HepG2 (cell line): ENCODE results near the gene PTGR1. TPM values are rescaled to one million over a fixed set of nuclear protein-coding genes. Genes with fewer than 3 reads are reported as not detected.

Experiments
- BRF2 ChIP-seq: sonication (generic); formaldehyde crosslinking; IDR thresholded peaks from 2 replicates; pipeline ENCODE4 v1.8.1; 2022; ENCODE audit warnings: mild to moderate bottlenecking, missing genetic modification reagents
- CCAR2 ChIP-seq: fragments of 200-400 bp; formaldehyde crosslinking; optimal IDR thresholded peaks from 2 replicates; pipeline ENCODE3; 2018; ENCODE audit warnings: low read depth, mild to moderate bottlenecking, low read length, moderate library complexity
- DRAP1 ChIP-seq: IDR thresholded peaks from 2 replicates; pipeline ENCODE4 v1.6.1; 2016; ENCODE audit warnings: missing genetic modification reagents, missing compliant biosample characterization
- KDM5B ChIP-seq: sonication (generic); formaldehyde crosslinking; IDR thresholded peaks from 2 replicates; pipeline ENCODE4 v1.4.0; 2020; ENCODE audit warnings: missing genetic modification reagents, mild to moderate bottlenecking, borderline replicate concordance
- KLF16 ChIP-seq, 2 experiments: sonication (generic) in 1 of 2; formaldehyde crosslinking in 1 of 2; IDR thresholded peaks; 2 replicates each; pipeline versions ENCODE4 v1.6.1 to v1.8.0; 2016 to 2023; ENCODE audit warnings: missing genetic modification reagents in 2 of 2, missing compliant biosample characterization in 1 of 2
- MAF1 ChIP-seq: sonication (generic); formaldehyde crosslinking; IDR thresholded peaks from 2 replicates; pipeline ENCODE4 v1.5.0; 2020; ENCODE audit warnings: missing genetic modification reagents, borderline replicate concordance
- MIXL1 ChIP-seq: IDR thresholded peaks from 2 replicates; pipeline ENCODE4 v1.6.1; 2016
- NCOA1 ChIP-seq: sonication (generic); formaldehyde crosslinking; IDR thresholded peaks from 2 replicates; pipeline ENCODE4 v1.9.0; 2021; ENCODE audit warnings: missing genetic modification reagents
- NCOA5 ChIP-seq: sonication (generic); formaldehyde crosslinking; IDR thresholded peaks from 2 replicates; pipeline ENCODE4 v1.4.0; 2020; ENCODE audit warnings: missing genetic modification reagents
- PAF1 ChIP-seq: IDR thresholded peaks from 2 replicates; pipeline ENCODE4 v1.6.1; 2016; ENCODE audit warnings: missing genetic modification reagents, missing compliant biosample characterization
- PATZ1 ChIP-seq: sonication (generic); formaldehyde crosslinking; IDR thresholded peaks from 2 replicates; pipeline ENCODE4 v1.4.0; 2020; ENCODE audit warnings: missing genetic modification reagents
- PHF21A ChIP-seq: sonication (generic); formaldehyde crosslinking; IDR thresholded peaks from 2 replicates; pipeline ENCODE4 v1.5.0; 2020; ENCODE audit warnings: mild to moderate bottlenecking, missing genetic modification reagents
- PPARG ChIP-seq: conservative IDR thresholded peaks from 2 replicates; pipeline ENCODE4 v1.6.1; 2016; ENCODE audit warnings: missing biosample characterization, missing genetic modification reagents
- REST ChIP-seq, 2 experiments: IDR thresholded peaks; 2 replicates each; pipeline ENCODE4 v1.6.1; 2011 to 2012; ENCODE audit warnings: low read length in 2 of 2, borderline replicate concordance in 1 of 2, low read depth in 1 of 2, mild to moderate bottlenecking in 1 of 2, moderate library complexity in 1 of 2
- SATB2 ChIP-seq: sonication (generic); formaldehyde crosslinking; IDR thresholded peaks from 2 replicates; pipeline ENCODE4 v1.5.0; 2020; ENCODE audit warnings: missing genetic modification reagents
- SKI ChIP-seq: fragments of 450-650 bp; IDR thresholded peaks from one replicate; pipeline ENCODE4 v1.6.1; 2018; ENCODE audit warnings: mild to moderate bottlenecking; ENCODE audit not compliant: partially characterized antibody
- U2AF2 ChIP-seq: fragments of 200-400 bp; formaldehyde crosslinking; IDR thresholded peaks from 2 replicates; pipeline ENCODE4 v1.6.1; 2017; ENCODE audit warnings: low read depth, mild to moderate bottlenecking, low read length
- ZNF383 ChIP-seq: sonication (generic); formaldehyde crosslinking; IDR thresholded peaks from 2 replicates; pipeline ENCODE4 v1.4.0; 2020; ENCODE audit warnings: missing genetic modification reagents, mild to moderate bottlenecking, borderline replicate concordance
- ZNF431 ChIP-seq: sonication (generic); formaldehyde crosslinking; IDR thresholded peaks from 2 replicates; pipeline ENCODE4 v1.9.0; 2022; ENCODE audit warnings: missing genetic modification reagents, low read depth, mild to moderate bottlenecking, borderline replicate concordance
- ZNF44 ChIP-seq: sonication (generic); formaldehyde crosslinking; IDR thresholded peaks from 2 replicates; pipeline ENCODE4 v1.5.1; 2020; ENCODE audit warnings: mild to moderate bottlenecking, missing genetic modification reagents
- ZNF746 ChIP-seq: sonication (generic); formaldehyde crosslinking; IDR thresholded peaks from 2 replicates; pipeline ENCODE4 v1.8.0; 2022; ENCODE audit warnings: mild to moderate bottlenecking, missing genetic modification reagents
- ZNF766 ChIP-seq: sonication (generic); formaldehyde crosslinking; IDR thresholded peaks from 2 replicates; pipeline ENCODE4 v1.5.0; 2020; ENCODE audit warnings: missing genetic modification reagents, borderline replicate concordance
- ZZZ3 ChIP-seq: sonication (generic); formaldehyde crosslinking; IDR thresholded peaks from 2 replicates; pipeline ENCODE4 v1.4.0; 2020; ENCODE audit warnings: missing genetic modification reagents, mild to moderate bottlenecking, borderline replicate concordance
- polyA plus RNA-seq, 8 experiments: library from polyadenylated mRNA; depleted of rRNA in 3 of 8; stranded (reverse) in 7 of 8; unstranded in 1 of 8; fragments of >200 nt; fragmentation: Illumina TruSeq in 4 of 8; extraction: Trizol in 4 of 8; gene quantifications; 2 replicates each; pipeline versions ENCODE4 v1.2.1 to v1.2.3, GENCODE V29; 2011 to 2016; ENCODE audit warnings: low read depth in 4 of 8, missing spikeins in 1 of 8, mixed read lengths in 1 of 8; ENCODE audit not compliant: insufficient read depth in 1 of 8
- total RNA-seq, 5 experiments: library from RNA; depleted of rRNA; stranded (reverse); fragments of >200 nt; fragmentation: Illumina TruSeq; extraction: Trizol; gene quantifications; 2 replicates each; pipeline ENCODE4 v1.2.3, GENCODE V29; 2016; ENCODE audit warnings: low read depth in 1 of 5

Gene PTGR1
- total and polyA plus RNA-seq, 2 of the 13 experiments (the other 11 are each of a cell fraction or from before 2014, with no cell fraction given): 6.0 to 15.8 TPM

- TF ChIP-seq U2AF2 (no peak), ZNF44 (no peak; the same call in 1 of the 2 replicates), NCOA5 (CRISPR knock-in tag) (no peak), SATB2 (CRISPR knock-in tag) (peak; percentile 63; the same call in 1 of the 2 replicates), ZNF746 (peak; percentile 22; the same call in 1 of the 2 replicates), ZNF431 (no peak), MAF1 (CRISPR knock-in tag) (peak; percentile 64; the same call in 1 of the 2 replicates), PATZ1 (CRISPR knock-in tag) (peak; percentile 9), MIXL1 (peak; percentile 39; the same call in 1 of the 2 replicates), PAF1 (CRISPR knock-in tag) (no peak), KDM5B (CRISPR knock-in tag) (peak; percentile 90; the same call in 1 of the 2 replicates), ZNF383 (CRISPR knock-in tag) (no peak), NCOA1 (CRISPR knock-in tag) (no peak), CCAR2 (no peak), PHF21A (no peak), BRF2 (CRISPR knock-in tag) (0 out of 2 replicates have a peak, but pooled peaks have one; percentile 13), ZZZ3 (CRISPR knock-in tag) (0 out of 2 replicates have a peak, but pooled peaks have one; percentile 2), SKI (peak; percentile 74), KLF16 (CRISPR knock-in tag; IDR thresholded peaks at IDR 0.05) (0 out of 4 replicates have a peak, but pooled peaks of 1 of the 2 experiments have one; percentile 13), PPARG (CRISPR knock-in tag) (peak; percentile 61; the same call in 1 of the 2 replicates), ZNF766 (CRISPR knock-in tag) (peak; percentile 53), REST (IDR thresholded peaks at IDR 0.05; ENCODE audit: borderline replicate concordance in 1 of 2, low read depth in 1 of 2, low read length in 2 of 2) (no peak), DRAP1 (peak; percentile 92)
Observed at GRCh38 chr9:111631214-111631971, 31.9 kb upstream of the PTGR1 start, which contains the start of gene DNAJC25 (continued).
